GM19240 (cell line): ENCODE data around the gene BCAS1.
"Not testable (repeated sequence)": the region's sequence is repeated elsewhere in the genome, so short reads cannot be mapped to it uniquely, and the experiment has no call there.

Source experiments
- DNase-seq: peaks from one replicate; pipeline ENCODE4 v3.0.0; 2011; ENCODE audit warnings: low spot score; ENCODE audit not compliant: insufficient read length

Gene BCAS1

GRCh38 chr20:53989401-53989800, 81.0 kb downstream of the BCAS1 start:
- DNase-seq: no peak

- no peak for DNase-seq
Observed at GRCh38 chr20:53986037-53986650, 84.2 kb downstream of the BCAS1 start.

GRCh38 chr20:53985150-53985518, 85.3 kb downstream of the BCAS1 start:
- DNase-seq: no peak

- no peak for DNase-seq
Observed at GRCh38 chr20:53984356-53985149, 85.8 kb downstream of the BCAS1 start.

- no peak for DNase-seq
Observed at GRCh38 chr20:53983401-53983800, 87.0 kb downstream of the BCAS1 start.

- no peak for DNase-seq
Observed at GRCh38 chr20:53982624-53983023, 87.8 kb downstream of the BCAS1 start.

- DNase-seq: no peak
Observed at GRCh38 chr20:53981752-53982437, 88.5 kb downstream of the BCAS1 start.

- DNase-seq: no peak
Observed at GRCh38 chr20:53981130-53981529, 89.3 kb downstream of the BCAS1 start.

GRCh38 chr20:53980031-53980465, 90.3 kb downstream of the BCAS1 start:
- DNase-seq: no peak

- no peak for DNase-seq
Observed at GRCh38 chr20:53978497-53978896, 91.9 kb downstream of the BCAS1 start.

- no peak for DNase-seq
Observed at GRCh38 chr20:53977391-53977790, 93.0 kb downstream of the BCAS1 start.

GRCh38 chr20:53975761-53976160, 94.6 kb downstream of the BCAS1 start:
- no peak for DNase-seq

GRCh38 chr20:53974785-53975555, 95.4 kb downstream of the BCAS1 start:
- DNase-seq: no peak

GRCh38 chr20:53973882-53974281, 96.5 kb downstream of the BCAS1 start:
- not testable (repeated sequence) for DNase-seq

- no peak for DNase-seq
Observed at GRCh38 chr20:53972179-53972578, 98.2 kb downstream of the BCAS1 start.

GRCh38 chr20:53971096-53971683, 99.2 kb downstream of the BCAS1 start:
- DNase-seq: no peak

GRCh38 chr20:53970232-53970631, 100.2 kb downstream of the BCAS1 start:
- no peak for DNase-seq

- no peak for DNase-seq
Observed at GRCh38 chr20:53967527-53967926, 102.9 kb downstream of the BCAS1 start.

- no peak for DNase-seq
Observed at GRCh38 chr20:53966774-53967398, 103.5 kb downstream of the BCAS1 start.

GRCh38 chr20:53964501-53965253, 105.7 kb downstream of the BCAS1 start:
- no peak for DNase-seq
